GM06990 (cell line): ENCODE results near the gene MARK3.

Experiments used
- DNase-seq: peaks from one replicate; pipeline ENCODE4 v3.0.0-alpha.2; 2011; ENCODE audit not compliant: insufficient read length; ENCODE audit errors: extremely low read depth
- H3K27me3 ChIP-seq: replicated peaks from 2 replicates; pipeline ENCODE4 v1.6.0; 2011; ENCODE audit warnings: low read length; ENCODE audit not compliant: control insufficient read depth, insufficient read depth
- H3K36me3 ChIP-seq: 2 replicates; pipeline ENCODE4 v1.5.1; 2011; ENCODE audit warnings: low read length; ENCODE audit not compliant: control insufficient read depth, insufficient read depth
- H3K4me3 ChIP-seq: replicated peaks from 2 replicates; pipeline ENCODE4 v1.5.1; 2011; ENCODE audit warnings: low read depth, mild to moderate bottlenecking, control low read depth, low read length
- TF ChIP-seq, protein P1 (sequence below): IDR thresholded peaks from 2 replicates; pipeline ENCODE4 v1.5.1; 2011; ENCODE audit warnings: low read length, control low read depth, mild to moderate bottlenecking, inconsistent platforms; ENCODE audit not compliant: insufficient read depth, poor library complexity, severe bottlenecking

MARK3 gene

DNA sequence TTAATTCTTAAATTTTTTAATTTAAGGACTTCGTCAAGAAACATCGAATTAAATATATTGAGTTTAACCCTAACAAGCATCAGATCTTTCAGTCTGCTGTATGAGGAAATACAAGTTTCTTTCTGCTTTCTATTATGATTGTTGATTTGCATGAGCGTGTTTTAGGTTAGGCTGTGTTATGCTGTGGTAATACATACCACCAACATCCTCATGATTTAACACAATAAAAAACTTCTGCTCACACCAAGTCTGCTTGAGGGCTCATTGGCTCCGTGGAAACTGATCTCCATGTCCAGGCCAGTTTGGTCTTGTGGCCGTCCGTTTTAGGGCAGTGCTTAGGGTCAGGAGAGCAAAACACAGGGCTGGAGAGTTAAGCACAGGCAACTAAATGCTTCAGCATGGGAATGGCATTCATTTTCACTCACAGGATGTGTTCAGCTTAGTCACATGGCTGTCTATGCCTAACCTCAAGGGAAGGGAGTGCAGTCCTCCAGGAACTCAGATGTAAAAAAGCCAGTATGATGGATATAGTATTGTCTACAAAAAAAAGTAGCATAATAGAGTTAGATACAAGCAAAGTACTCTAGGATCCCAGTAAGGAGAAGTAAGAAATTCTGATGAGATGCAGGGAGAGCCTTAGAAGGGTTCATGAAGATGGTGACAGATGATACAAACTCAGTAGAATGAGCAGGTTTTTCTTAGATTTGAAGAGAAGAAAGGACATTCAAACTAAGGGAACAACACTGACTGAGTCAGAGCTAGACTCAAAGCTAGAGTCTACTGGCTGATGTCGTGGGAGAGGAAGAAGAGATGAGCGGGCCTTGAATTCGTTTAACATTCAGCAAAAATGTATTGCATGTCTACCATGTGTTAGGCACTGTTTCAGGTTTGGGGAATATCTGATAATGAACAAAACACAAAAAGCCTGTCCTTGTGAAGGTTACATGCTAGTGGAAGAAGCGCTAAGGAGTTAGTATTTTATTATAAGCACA is 16.3 kb downstream of the MARK3 start:
- H3K27me3 ChIP-seq, result no peaks in the 10 kb centered on the region
- no peaks in the 10 kb centered on the region; the same call in 1 of the 2 replicates for H3K36me3 ChIP-seq
- peak overlapping the region; percentile 0; the same call in 1 of the 2 replicates for H3K4me3 ChIP-seq
- TF ChIP-seq, protein P1, sequence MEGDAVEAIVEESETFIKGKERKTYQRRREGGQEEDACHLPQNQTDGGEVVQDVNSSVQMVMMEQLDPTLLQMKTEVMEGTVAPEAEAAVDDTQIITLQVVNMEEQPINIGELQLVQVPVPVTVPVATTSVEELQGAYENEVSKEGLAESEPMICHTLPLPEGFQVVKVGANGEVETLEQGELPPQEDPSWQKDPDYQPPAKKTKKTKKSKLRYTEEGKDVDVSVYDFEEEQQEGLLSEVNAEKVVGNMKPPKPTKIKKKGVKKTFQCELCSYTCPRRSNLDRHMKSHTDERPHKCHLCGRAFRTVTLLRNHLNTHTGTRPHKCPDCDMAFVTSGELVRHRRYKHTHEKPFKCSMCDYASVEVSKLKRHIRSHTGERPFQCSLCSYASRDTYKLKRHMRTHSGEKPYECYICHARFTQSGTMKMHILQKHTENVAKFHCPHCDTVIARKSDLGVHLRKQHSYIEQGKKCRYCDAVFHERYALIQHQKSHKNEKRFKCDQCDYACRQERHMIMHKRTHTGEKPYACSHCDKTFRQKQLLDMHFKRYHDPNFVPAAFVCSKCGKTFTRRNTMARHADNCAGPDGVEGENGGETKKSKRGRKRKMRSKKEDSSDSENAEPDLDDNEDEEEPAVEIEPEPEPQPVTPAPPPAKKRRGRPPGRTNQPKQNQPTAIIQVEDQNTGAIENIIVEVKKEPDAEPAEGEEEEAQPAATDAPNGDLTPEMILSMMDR, result no peak
- no peak for DNase-seq

DNA sequence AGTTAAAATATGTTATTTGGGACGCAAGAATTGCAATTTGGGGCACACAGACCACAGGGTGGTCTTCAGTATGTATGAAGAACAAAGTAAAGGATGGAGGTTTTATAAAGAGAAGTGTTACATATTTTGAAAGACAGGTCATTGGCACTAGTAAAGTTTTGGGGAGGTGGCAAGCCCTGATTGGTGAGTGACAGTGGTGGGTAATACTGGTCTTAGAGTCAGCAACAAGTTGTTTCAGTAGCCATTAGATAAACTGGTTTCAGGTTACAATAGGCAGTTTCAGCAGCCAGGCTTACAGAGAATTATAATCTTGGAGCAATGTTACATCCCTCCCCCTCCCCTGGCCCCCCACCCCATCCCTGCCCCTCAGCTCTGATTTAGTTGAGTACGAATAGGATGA is 17.5 kb downstream of the MARK3 start:
- Histone ChIP-seq H3K36me3 (no peaks in the 10 kb centered on the region; the same call in 1 of the 2 replicates), H3K4me3 (no peak overlapping the region), H3K27me3 (no peaks in the 10 kb centered on the region)
- DNase-seq, result no peak
- TF ChIP-seq, protein P1, result no peak

DNA sequence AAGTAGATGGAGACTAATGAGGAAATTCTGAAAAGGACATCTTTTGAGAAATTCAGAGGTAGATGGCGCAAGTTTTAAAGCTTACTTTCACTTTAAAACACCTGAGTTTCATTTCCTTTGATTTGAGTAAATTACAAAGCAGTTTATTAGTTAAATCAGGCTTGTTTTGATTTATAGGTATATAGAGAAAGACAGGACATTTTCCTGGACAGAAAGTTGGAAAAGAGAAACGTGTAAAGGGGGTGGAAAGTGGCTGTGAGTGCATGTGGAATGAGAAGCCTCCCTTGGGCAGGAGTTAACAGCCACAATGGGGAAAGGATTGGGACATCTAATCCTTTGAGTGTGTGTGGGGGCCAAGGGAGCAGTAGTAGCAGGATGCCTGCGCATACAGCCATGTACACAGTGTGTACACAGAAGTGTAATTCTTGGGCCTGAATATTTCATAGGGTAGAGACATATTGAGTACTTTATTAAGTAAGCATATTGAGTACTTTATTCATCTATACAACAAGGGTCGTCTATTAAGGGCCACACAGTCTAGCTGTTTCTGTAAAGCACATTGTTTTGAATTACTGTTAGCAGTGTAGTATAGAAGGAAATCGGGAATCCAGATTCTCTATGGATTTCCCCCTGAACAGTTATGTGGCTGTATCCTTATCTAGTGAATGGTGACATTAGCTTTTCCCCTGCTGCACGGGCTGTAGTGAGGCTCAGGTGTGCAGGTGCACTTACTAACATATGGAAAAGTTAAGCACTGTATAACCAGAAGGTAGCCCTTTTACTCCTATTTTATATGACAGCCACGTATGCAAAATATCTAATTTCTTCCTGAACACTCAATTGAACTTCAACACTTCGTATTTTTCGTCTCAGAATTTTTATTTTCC is 19.1 kb downstream of the MARK3 start:
- Histone ChIP-seq H3K4me3 (no peak overlapping the region), H3K36me3 (peaks cover 1% of the 10 kb centered on the region), H3K27me3 (no peaks in the 10 kb centered on the region)
- DNase-seq, result no peak
- TF ChIP-seq, protein P1, result no peak

DNA sequence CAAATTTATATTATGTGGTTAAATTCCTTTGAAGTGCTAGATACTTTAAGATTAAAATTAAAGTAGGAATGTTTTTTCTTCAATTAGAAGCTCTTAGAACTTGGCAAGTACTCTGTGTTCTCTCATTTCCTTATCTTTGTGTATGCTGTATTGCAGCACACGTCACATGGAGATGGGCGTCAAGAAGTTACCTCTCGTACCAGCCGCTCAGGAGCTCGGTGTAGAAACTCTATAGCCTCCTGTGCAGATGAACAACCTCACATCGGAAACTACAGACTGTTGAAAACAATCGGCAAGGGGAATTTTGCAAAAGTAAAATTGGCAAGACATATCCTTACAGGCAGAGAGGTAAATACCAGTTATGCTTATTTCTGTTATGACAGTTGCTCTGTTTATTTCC is 19.7 kb downstream of the MARK3 start:
- Histone ChIP-seq H3K36me3 (peaks cover 1% of the 10 kb centered on the region), H3K27me3 (no peaks in the 10 kb centered on the region), H3K4me3 (no peak overlapping the region)
- TF ChIP-seq, protein P1, result no peak
- DNase-seq, result no peak

DNA sequence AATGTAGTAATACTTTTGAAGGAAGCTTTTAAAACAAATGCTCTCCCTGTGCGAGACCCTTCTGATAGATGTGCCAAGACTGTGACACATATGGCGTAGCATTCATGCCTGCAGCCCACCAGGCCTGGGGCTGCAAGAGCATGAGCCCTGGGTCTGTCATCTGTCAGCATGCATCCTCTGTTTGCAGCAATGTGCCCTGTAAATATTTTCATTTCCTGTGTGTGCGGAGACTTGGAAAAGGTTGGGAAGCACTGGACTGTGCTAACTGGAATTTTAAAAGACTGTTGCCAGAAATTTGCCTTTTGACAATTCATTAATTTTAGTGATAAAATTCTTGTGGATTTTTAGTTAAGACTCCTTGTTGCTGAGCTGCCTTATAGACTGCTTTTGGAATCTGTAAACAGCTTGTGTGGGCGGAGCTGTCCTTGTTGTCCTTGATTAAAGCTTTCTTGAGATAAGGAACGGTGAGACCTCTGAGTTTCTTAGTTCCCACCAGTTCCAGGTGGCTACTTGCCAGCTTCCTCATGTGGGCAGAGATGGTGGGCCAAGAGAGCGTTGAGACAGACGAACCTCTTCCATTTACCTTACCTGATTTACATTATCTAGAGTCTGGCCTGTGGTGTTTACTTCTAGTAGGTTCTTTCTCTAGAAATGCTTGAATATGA is 23.4 kb downstream of the MARK3 start:
- peaks cover 1% of the 10 kb centered on the region for H3K36me3 ChIP-seq
- no peak overlapping the region for H3K4me3 ChIP-seq
- H3K27me3 ChIP-seq, result no peaks in the 10 kb centered on the region
- DNase-seq, result no peak
- TF ChIP-seq, protein P1, result no peak
